Stimulated activated CD8-positive, alpha-beta memory T cell treated with anti-CD3 and anti-CD28 coated beads, Interleukin-15, amount 100 ng/mL, for 1 hour (primary cell): ENCODE measurements around the gene PCDHB12.
"Not testable (repeated sequence)": the region's sequence is repeated elsewhere in the genome, so short reads cannot be mapped to it uniquely, and the experiment has no call there.

Experiments used
- DNase-seq: peaks from one replicate; pipeline ENCODE4 v3.0.0-alpha.2; 2020; ENCODE audit warnings: low read depth

The PCDHB12 gene

DNA sequence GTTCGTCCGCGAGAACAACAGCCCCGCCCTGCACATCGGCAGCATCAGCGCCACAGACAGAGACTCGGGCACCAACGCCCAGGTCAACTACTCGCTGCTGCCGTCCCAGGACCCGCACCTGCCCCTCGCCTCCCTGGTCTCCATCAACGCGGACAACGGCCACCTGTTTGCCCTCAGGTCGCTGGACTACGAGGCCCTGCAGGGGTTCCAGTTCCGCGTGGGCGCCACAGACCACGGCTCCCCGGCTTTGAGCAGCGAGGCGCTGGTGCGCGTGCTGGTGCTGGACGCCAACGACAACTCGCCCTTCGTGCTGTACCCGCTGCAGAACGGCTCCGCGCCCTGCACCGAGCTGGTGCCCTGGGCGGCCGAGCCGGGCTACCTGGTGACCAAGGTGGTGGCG is 1.8 kb downstream of the PCDHB12 start:
- not testable (repeated sequence) for DNase-seq

DNA sequence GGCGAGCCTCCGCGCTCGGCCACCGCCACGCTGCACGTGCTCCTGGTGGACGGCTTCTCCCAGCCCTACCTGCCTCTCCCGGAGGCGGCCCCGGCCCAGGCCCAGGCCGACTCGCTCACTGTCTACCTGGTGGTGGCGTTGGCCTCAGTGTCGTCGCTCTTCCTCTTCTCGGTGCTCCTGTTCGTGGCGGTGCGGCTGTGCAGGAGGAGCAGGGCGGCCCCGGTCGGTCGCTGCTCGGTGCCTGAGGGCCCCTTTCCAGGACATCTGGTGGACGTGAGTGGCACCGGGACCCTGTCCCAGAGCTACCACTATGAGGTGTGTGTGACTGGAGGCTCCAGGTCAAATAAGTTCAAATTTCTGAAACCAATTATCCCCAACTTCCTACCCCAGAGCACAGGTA is 2.3 kb downstream of the PCDHB12 start:
- not testable (repeated sequence) for DNase-seq

- not testable (repeated sequence) for DNase-seq
Observed at GRCh38 chr5:141213656-141214339, 5.3 kb downstream of the PCDHB12 start, which contains the start of gene PCDHB13. TSS of gene PCDHB13 (plus strand) at chr5:141213919. CDS start at chr5:141214124, 205 bp downstream.

DNA sequence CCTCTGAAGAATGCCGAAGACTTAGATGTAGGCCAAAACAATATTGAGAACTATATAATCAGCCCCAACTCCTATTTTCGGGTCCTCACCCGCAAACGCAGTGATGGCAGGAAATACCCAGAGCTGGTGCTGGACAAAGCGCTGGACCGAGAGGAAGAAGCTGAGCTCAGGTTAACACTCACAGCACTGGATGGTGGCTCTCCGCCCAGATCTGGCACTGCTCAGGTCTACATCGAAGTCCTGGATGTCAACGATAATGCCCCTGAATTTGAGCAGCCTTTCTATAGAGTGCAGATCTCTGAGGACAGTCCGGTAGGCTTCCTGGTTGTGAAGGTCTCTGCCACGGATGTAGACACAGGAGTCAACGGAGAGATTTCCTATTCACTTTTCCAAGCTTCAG is 6.1 kb downstream of the PCDHB12 start:
- DNase-seq: not testable (repeated sequence)

- not testable (repeated sequence) for DNase-seq
Observed at GRCh38 chr5:141215504-141215903, 7.0 kb downstream of the PCDHB12 start.

- DNase-seq: not testable (repeated sequence)
Observed at GRCh38 chr5:141216035-141216434, 7.5 kb downstream of the PCDHB12 start.

DNA sequence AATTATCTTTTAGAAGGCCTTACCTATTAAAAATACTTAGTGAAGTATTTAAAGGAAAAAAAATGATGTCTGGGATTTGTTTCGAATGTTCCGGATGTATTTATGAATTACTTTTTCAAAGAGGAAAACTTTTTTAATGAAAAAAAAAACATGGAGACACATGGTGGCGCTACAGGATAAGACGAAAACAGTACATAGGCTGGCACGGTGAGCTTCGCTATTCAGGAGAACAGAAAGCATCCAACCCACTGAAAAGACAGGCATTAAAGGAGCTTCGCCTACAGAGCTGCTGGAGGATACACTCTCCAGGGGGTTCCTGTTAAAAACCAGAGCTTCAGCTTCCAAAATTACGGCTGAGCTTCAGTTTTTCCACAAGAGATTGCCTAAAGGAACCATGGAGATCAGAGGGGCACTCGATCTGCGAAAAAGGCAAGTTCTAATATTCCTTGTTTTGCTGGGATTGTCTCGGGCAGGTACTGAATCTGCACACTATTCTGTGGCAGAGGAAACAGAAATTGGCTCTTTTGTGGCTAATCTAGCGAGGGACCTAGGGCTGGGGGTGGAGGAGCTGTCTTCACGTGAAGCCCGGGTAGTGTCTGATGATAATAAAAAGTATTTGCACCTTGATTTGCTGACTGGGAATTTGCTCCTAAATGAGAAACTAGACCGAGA is 14.7 kb downstream of the PCDHB12 start, which contains the start of gene PCDHB14:
Gene PCDHB14, plus strand, starts transcription at position 232 of the 672 bp plus-strand sequence. Its CDS starts 163 bp downstream, at position 395.
- DNase-seq: no peak

DNA sequence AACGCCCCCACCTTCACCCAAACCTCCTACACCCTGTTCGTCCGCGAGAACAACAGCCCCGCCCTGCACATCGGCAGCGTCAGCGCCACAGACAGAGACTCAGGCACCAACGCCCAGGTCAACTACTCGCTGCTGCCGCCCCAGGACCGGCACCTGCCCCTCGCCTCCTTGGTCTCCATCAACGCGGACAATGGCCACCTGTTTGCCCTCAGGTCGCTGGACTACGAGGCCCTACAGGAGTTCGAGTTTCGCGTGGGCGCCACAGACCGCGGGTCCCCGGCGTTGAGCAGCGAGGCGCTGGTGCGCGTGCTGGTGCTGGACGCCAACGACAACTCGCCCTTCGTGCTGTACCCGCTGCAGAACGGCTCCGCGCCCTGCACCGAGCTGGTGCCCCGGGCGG is 16.3 kb downstream of the PCDHB12 start:
- not testable (repeated sequence) for DNase-seq

DNA sequence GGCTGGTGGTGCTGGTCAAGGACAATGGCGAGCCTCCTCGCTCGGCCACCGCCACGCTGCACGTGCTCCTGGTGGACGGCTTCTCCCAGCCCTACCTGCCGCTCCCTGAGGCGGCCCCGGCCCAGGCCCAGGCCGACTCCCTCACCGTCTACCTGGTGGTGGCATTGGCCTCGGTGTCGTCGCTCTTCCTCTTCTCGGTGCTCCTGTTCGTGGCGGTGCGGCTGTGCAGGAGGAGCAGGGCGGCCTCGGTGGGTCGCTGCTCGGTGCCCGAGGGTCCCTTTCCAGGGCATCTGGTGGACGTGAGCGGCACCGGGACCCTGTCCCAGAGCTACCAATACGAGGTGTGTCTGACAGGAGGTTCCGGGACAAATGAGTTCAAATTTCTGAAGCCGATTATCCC is 16.9 kb downstream of the PCDHB12 start:
- not testable (repeated sequence) for DNase-seq

DNA sequence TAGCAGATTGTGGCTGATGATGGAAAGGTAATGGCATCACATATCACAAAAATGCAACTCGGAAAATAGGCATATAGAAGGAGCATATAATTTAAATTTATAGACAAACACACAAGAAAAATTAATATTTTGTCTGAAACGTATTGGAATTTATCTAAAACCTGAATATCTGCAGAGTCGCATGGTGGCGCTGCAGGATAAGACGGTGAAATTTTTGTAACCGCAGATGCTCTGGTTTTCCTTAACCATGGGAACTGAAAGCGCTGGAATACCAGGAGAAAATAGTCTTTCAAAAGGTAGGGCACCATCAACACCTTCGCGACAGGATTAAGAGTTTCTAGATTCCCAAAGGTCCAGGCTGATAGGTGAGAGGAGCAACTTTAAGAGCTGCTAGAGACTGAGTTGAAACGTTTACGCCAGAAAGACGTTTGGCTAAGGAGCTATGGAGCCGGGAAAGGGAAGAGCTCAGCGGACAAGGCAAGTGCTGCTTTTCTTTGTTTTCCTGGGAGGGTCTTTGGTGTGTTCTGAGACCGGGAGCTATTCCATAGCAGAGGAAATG is 25.7 kb downstream of the PCDHB12 start:
- DNase-seq: no peak

GRCh38 chr5:141235922-141236321 is 27.4 kb downstream of the PCDHB12 start:
- DNase-seq: not testable (repeated sequence)

GRCh38 chr5:141236516-141237313 is 28.2 kb downstream of the PCDHB12 start:
- no peak for DNase-seq

DNA sequence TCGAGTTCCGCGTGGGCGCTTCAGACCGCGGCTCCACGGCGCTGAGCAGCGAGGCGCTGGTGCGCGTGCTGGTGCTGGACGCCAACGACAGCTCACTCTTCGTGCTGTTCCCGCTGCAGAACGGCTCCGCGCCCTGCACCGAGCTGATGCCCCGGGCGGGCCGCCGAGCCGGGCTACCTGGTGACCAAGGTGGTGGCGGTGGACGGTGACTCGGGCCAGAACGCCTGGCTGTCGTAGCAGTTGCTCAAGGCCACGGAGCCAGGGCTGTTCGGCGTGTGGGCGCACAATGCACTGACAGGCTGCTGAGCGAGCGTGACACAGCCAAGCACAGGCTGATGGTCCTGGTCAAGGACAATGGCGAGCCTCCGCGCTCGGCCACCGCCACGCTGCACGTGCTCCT is 33.0 kb downstream of the PCDHB12 start:
- no peak for DNase-seq

DNA sequence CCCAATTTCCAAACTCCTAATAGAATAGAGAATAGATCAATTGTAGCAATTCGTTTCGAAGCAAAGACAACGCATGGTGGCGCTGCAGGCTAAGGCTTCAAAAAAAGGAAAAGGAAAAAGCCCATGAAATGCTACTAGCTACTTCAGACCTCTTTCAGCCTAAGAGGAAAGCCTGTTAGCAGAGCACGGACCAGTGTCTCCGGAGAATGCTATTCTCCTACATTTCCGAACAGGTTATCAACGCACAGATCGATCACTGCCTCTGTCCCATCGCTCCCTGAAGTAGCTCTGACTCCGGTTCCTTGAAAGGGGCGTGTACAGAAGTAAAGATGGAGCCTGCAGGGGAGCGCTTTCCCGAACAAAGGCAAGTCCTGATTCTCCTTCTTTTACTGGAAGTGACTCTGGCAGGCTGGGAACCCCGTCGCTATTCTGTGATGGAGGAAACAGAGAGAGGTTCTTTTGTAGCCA is 36.8 kb downstream of the PCDHB12 start, which contains the start of gene PCDHB15:
Gene PCDHB15, plus strand, starts transcription at position 146 of the 468 bp plus-strand sequence. Its CDS starts 184 bp downstream, at position 330.
- no peak for DNase-seq

DNA sequence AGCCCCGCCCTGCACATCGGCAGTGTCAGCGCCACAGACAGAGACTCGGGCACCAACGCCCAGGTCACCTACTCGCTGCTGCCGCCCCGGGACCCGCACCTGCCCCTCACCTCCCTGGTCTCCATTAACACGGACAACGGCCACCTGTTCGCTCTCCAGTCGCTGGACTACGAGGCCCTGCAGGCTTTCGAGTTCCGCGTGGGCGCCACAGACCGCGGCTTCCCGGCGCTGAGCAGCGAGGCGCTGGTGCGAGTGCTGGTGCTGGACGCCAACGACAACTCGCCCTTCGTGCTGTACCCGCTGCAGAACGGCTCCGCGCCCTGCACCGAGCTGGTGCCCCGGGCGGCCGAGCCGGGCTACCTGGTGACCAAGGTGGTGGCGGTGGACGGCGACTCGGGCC is 38.5 kb downstream of the PCDHB12 start:
- DNase-seq: not testable (repeated sequence)

GRCh38 chr5:141247434-141247833 is 38.9 kb downstream of the PCDHB12 start:
- DNase-seq: not testable (repeated sequence)

DNA sequence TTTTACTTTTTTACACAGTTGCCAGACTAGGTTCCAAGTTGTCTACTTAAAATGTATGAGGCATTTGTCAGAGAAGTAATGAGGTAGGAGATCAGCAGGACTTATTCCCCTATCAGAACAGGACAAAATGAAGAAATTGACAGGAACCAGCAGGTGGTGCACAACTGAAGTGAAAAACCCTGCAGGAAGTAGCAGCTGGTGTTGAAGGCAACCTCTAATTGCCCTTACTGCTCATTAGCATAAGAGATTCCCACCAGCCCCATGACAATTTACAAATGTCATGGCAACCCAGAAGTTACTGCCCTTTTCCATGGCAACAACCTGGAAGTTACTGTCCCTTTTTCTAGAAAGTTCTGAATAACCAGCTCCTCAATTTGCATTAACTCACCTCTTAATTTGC is 42.1 kb downstream of the PCDHB12 start:
- DNase-seq: no peak

GRCh38 chr5:141258464-141258863 is 49.9 kb downstream of the PCDHB12 start:
- DNase-seq: no peak

DNA sequence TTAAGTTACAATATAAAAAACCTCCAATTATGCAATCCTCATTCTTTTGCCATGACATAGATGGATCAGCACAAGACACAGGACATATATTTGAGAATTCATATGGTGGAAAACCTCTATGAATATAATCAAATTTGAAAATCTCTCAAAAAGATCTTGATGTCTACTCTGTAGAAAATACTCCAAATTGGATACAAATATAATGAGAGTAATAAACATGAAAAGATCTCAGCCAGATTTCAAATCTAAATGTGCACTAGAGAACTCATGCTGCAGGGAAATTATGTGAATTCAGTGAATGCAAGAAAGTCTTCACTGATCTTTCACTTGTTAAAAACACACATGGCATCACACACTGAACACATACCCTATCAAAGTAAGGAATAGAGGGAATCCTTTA is 50.4 kb downstream of the PCDHB12 start:
- DNase-seq: no peak

- DNase-seq: no peak
Observed at GRCh38 chr5:141260458-141261237, 52.1 kb downstream of the PCDHB12 start.

GRCh38 chr5:141261238-141261546 is 52.7 kb downstream of the PCDHB12 start:
- no peak for DNase-seq
